SH-SY5Y (cell line): ENCODE measurements around the gene BTG2.

Experiments used
- GATA2 ChIP-seq: IDR thresholded peaks from 2 replicates; pipeline ENCODE4 v1.6.1; 2011; ENCODE audit warnings: mild to moderate bottlenecking, low read depth, low read length
- GATA3 ChIP-seq: IDR thresholded peaks from 2 replicates; pipeline ENCODE4 v1.6.1; 2011; ENCODE audit warnings: low read depth, mild to moderate bottlenecking, low read length, moderate library complexity

DNA sequence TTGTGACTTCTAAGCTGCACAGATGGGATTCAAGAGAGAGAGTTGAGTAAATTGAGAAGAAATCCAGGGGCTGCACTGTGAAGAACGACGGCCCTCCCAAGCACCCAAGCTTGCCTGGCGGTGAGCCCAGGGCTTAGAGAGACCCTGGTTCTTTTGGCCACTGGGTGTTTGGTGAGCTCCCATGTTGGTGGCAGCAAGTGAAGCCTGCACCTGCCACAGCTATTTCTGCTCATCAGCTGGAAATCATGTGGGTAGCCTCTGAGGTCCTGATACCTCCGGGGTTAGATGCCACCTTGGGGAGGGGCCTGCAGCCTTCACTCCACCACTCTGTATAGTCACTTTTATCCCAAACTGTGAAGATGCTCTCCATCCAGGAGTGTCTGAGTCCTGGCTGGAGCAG lies 6.2 kb upstream of the BTG2 start:
- no peak for TF ChIP-seq GATA3
- TF ChIP-seq GATA2 = no peak
